Ovary (tissue), 9 donors: ENCODE results near the gene TMEM169. TPM values are rescaled to one million over a fixed set of nuclear protein-coding genes. Genes with fewer than 3 reads are reported as not detected.

Experiments used
- DNase-seq, 5 donors: peaks; one replicate each; pipeline ENCODE4 v3.0.0-alpha.2; 2019 to 2020
- H3K27ac ChIP-seq, 2 donors: fragments of 200-600 bp; one replicate each; pipeline versions ENCODE4 v1.5.1 to v1.8.0; 2019 to 2022
- H3K27me3 ChIP-seq: fragments of 200-600 bp; one replicate; pipeline ENCODE4 v1.8.0; 2022
- H3K36me3 ChIP-seq: fragments of 200-600 bp; sonication (generic); one replicate; pipeline ENCODE4 v1.5.1; 2019
- H3K4me1 ChIP-seq: one replicate; pipeline ENCODE4 v1.8.1; 2013; ENCODE audit warnings: mild to moderate bottlenecking, moderate library complexity; ENCODE audit not compliant: insufficient read depth
- H3K4me3 ChIP-seq: fragments of 200-600 bp; sonication (generic); one replicate; pipeline ENCODE4 v1.5.1; 2017
- H3K9me3 ChIP-seq, 2 donors: fragments of 200-600 bp in 1 of 2; sonication (generic) in 1 of 2; one replicate each; pipeline versions ENCODE4 v1.5.1 to v1.8.1; 2013 to 2019; ENCODE audit warnings: mild to moderate bottlenecking in 1 of 2, moderate library complexity in 1 of 2
- EP300 ChIP-seq: sonication (generic); formaldehyde crosslinking; IDR thresholded peaks from one replicate; pipeline ENCODE4 v1.6.1; 2017; ENCODE audit warnings: antibody characterized with exemption
- POLR2A ChIP-seq: fragments of 450-650 bp; IDR thresholded peaks from one replicate; pipeline ENCODE4 v1.6.1; 2017; ENCODE audit warnings: antibody characterized with exemption, mild to moderate bottlenecking, moderate library complexity
- WGBS, 3 donors: extraction: QIAGEN DNeasy Blood & Tissue Kit in 1 of 3; methylation state at CpG; one replicate each; pipeline versions ENCODE4 v1.1.5 to v1.1.7; 2013 to 2017; 5-methylcytosine and 5-hydroxymethylcytosine counted together
- intact Hi-C, 4 donors: fragments of 100-400 bp; cut with DNase I; formaldehyde crosslinking; loops; one replicate each; pipeline versions ENCODE4 v1.11.0 to v1.15.1; 2022 to 2023
- polyA plus RNA-seq, 2 donors: library from polyadenylated mRNA; stranded (reverse); fragments of 200-250 nt in 1 of 2; fragments of 350-450 nt in 1 of 2; fragmentation: Illumina TruSeq in 1 of 2; extraction: RNeasy Lipid Tissue Mini Kit (QIAGEN cat#74804) in 1 of 2; gene quantifications; one replicate each; pipeline ENCODE4 v1.2.3, GENCODE V29; 2013 to 2014
- total RNA-seq, 7 donors: library from RNA; depleted of rRNA in 2 of 7; stranded (reverse); fragments of >200 nt in 2 of 7; fragmentation: NEBNext Ultra II Directional in 3 of 7; extraction: Animal tissue kit (Norgen Biotek cat#: 25700) in 3 of 7; gene quantifications; one replicate each; pipeline versions ENCODE4 v1.1.0 to v1.2.4, GENCODE V29; 2016 to 2023
- TF ChIP-seq, protein P1 (sequence below), 3 donors: fragments of 450-650 bp in 2 of 3; fragments of 200-600 bp in 1 of 3; IDR thresholded peaks; one replicate each; pipeline versions ENCODE4 v1.5.1 to v1.8.0; 2016 to 2022; ENCODE audit warnings: antibody characterized with exemption in 3 of 3, mild to moderate bottlenecking in 1 of 3
- donor health status: DM: no; HTN: no; CAD: no; lungs with moderate emphysema.
- donor health status: DM: no; HTN: no; CAD: no.
- donor health status: Bipolar disorder and iron deficiency.
- donor health status: DM: yes; HTN: yes; CAD: no.
- donor health status: DM: no; HTN: no; CAD: no.
- donor health status: DM: yes; HTN: yes; CAD: no.

The TMEM169 gene
- total and polyA plus RNA-seq, 9 donors = 0.24 to 0.79 (median 0.37) TPM

DNA sequence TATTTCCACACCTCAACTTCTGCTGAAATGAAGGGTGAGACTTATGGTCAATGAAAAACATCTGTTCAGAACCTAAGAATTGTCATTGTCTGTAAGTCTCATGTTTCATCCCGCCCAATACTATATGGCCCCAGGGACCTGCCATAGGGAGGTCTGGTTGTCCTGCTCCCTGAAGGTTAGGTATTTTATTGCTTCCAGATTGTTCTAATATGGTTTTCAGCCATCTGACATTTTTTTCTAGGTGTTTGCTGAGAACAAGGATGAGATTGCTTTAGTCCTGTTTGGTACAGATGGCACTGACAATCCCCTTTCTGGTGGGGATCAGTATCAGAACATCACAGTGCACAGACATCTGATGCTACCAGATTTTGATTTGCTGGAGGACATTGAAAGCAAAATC is 34.7 kb downstream of the TMEM169 start:
- TF ChIP-seq, protein P1, sequence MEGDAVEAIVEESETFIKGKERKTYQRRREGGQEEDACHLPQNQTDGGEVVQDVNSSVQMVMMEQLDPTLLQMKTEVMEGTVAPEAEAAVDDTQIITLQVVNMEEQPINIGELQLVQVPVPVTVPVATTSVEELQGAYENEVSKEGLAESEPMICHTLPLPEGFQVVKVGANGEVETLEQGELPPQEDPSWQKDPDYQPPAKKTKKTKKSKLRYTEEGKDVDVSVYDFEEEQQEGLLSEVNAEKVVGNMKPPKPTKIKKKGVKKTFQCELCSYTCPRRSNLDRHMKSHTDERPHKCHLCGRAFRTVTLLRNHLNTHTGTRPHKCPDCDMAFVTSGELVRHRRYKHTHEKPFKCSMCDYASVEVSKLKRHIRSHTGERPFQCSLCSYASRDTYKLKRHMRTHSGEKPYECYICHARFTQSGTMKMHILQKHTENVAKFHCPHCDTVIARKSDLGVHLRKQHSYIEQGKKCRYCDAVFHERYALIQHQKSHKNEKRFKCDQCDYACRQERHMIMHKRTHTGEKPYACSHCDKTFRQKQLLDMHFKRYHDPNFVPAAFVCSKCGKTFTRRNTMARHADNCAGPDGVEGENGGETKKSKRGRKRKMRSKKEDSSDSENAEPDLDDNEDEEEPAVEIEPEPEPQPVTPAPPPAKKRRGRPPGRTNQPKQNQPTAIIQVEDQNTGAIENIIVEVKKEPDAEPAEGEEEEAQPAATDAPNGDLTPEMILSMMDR (IDR thresholded peaks at IDR 0.05) = no peak
- H3K4me3 ChIP-seq = no peak overlapping the region
- H3K4me1 ChIP-seq = no peaks in the 10 kb centered on the region
- no peaks in the 10 kb centered on the region for H3K36me3 ChIP-seq
- no peaks in the 10 kb centered on the region for H3K9me3 ChIP-seq
- no peak for DNase-seq
- 97 to 100% (median 100%) methylated on average over 1 of the region's 1 CpG for WGBS, 3 donors
- no peak overlapping the region for H3K27ac ChIP-seq
- no peaks in the 10 kb centered on the region for H3K27me3 ChIP-seq
- intact Hi-C loops = no loop called here

DNA sequence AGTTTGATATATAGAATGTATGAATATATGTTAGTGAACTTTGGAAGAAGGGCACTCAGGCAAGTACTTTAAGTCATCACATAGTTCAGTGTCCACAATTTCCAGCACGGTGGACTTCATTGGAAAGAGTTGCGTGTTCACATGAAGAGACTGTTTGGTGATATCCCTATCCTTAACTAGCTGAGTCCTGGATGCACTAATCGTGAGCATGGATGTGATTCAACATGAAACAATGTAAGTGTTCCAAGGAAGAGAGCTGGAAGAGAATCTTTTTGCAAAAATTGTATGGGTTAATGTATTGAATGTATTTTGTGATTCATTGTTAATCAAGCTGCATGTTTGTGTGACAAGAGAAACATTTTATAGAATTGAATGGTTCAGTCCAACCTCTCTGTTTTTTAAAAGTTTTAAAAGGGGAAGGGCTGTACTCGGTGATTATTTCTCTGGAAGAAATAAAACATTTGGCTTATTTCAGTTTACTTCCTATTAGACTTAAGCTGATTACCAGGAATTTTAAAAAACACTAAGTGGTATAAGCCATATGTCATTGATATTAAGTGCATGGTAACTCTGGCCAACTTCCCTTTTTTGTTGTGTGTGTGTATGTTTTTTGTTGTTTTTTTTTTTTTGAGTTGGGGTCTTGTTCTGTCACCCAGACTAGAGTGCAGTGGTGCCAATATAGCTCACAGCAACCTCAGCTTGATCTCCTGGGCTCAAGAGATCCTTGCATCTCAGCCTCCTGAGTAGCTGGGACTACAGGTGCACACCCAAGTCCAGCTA is 36.0 kb downstream of the TMEM169 start:
- H3K4me3 ChIP-seq = no peak overlapping the region
- no peaks in the 10 kb centered on the region for H3K27me3 ChIP-seq
- WGBS, 3 donors = 60 to 62% (median 62%) methylated on average over 4 of the region's 4 CpGs
- H3K9me3 ChIP-seq = no peaks in the 10 kb centered on the region
- intact Hi-C loops = no loop called here
- no peaks in the 10 kb centered on the region for H3K36me3 ChIP-seq
- TF ChIP-seq, protein P1 (IDR thresholded peaks at IDR 0.05) = no peak
- no peak for TF ChIP-seq EP300
- TF ChIP-seq POLR2A = no peak
- DNase-seq = no peak
- no peaks in the 10 kb centered on the region for H3K4me1 ChIP-seq
- H3K27ac ChIP-seq = no peak overlapping the region

DNA sequence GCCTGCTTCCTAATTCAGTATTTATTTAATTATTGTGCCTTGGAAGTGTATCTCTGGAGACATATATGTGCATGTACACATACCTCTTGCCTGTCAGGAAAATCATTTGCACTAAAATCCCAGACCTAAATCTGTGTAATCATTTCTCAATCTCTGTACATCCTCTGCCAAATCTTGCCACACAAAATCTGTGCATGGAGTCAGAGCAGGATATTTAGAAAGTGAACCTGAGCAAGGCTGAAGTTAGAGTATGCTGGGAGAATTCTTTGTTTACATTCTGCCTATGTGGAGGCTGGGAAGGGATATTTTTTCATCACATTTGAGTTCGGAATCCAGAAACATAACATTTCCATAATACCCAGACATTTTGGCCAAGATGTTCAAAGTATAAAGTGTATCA is 36.8 kb downstream of the TMEM169 start:
- Histone ChIP-seq H3K27ac (no peak overlapping the region), H3K36me3 (no peaks in the 10 kb centered on the region), H3K9me3 (no peaks in the 10 kb centered on the region), H3K27me3 (no peaks in the 10 kb centered on the region), H3K4me1 (no peaks in the 10 kb centered on the region), H3K4me3 (no peak overlapping the region)
- TF ChIP-seq POLR2A = no peak
- TF ChIP-seq, protein P1 (IDR thresholded peaks at IDR 0.05) = no peak
- TF ChIP-seq EP300 = no peak
- WGBS, 3 donors = 74 to 76% (median 75%) methylated on average over 1 of the region's 1 CpG
- no peak for DNase-seq
- intact Hi-C loops = no loop called here

DNA sequence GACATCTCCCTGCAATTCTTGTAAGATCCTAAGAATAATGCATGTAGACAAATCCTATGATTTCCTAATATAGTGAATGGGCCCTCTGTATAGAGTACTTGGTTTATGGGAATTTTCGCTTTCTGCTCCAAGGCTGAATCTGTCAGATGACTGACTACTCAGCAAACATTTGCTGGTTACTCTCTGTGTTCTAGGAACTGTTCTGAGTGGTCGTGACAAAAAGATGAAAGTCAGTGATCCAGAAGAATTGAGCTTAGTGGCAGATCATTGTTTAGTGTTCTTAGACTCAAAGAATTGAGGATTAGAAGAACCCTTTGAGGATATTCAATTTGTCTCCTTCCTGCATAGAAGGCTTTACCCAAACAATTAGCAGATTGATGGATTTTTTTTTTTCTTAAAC is 37.4 kb downstream of the TMEM169 start:
- TF ChIP-seq POLR2A (no peak), EP300 (no peak)
- WGBS, 3 donors = 81 to 91% (median 86%) methylated on average over 2 of the region's 2 CpGs
- Histone ChIP-seq H3K36me3 (no peaks in the 10 kb centered on the region), H3K4me3 (no peak overlapping the region), H3K4me1 (no peaks in the 10 kb centered on the region), H3K27me3 (no peaks in the 10 kb centered on the region), H3K27ac (no peak overlapping the region), H3K9me3 (no peaks in the 10 kb centered on the region)
- no peak for DNase-seq
- intact Hi-C loops = no loop called here

DNA sequence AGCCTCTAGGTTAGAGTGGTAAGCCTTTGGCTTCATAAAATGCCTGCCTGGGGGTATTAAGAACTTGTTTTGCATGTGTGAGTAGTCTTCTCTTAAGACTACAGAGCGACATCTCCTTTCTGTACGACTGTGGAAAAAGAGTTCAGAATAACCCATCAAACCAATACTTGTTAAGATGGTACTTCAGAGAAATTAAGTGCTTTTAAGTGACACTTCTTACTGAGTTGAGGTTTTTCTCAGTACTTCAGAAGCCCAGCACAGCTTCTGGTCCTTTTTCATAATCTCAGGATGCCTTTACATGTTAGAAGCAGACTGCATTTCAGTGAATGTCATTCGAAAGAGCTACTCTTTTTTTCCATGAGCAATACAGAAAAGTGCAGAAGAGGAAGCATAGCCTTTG is 38.3 kb downstream of the TMEM169 start:
- Histone ChIP-seq H3K4me3 (no peak overlapping the region), H3K9me3 (no peaks in the 10 kb centered on the region), H3K36me3 (no peaks in the 10 kb centered on the region), H3K27ac (no peak overlapping the region), H3K27me3 (no peaks in the 10 kb centered on the region), H3K4me1 (no peaks in the 10 kb centered on the region)
- DNase-seq = no peak
- WGBS, 3 donors = 68 to 91% (median 90%) methylated on average over 3 of the region's 3 CpGs
- TF ChIP-seq POLR2A = no peak
- TF ChIP-seq EP300 = no peak
- TF ChIP-seq, protein P1 (IDR thresholded peaks at IDR 0.05) = no peak
- intact Hi-C loops = no loop called here
